ENCODE results near the gene RFC3.
A peak's percentile ranks its signal among the peaks of the same experiment; 100 is the strongest.

DNA sequence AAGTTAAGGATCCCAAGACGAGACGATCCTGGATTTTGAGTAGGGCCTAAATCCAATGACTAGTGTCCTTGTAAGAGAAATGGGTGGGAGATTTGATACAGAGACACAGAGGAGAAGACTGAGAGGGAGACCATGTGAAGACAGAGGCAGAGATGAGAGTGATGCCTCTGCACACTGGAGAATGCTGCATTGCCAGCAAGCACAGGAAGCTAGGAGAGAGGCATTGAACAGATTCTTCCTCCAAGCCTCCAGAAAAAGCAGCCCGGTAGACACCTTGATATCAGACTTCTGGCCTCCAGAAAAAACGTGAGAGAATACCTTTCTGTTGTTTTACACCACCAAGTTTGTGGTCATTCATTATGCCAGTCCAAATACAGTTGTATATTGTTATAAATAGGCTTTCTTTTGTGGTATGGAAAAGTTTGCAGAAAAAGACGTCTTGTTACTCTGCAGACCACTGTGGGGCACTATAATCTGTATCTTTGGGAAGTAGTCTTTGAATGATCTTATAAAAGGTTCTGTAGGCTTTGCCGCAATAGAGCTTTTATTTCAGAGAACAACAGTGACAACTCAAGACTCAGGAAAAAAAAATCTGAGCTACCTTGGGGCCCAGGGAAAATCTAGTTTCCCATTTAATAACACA lies 17.9 kb upstream of the RFC3 start:
- TF ChIP-seq NBN (conservative IDR thresholded peaks at IDR 0.05) (no peak), SRSF9 (IDR thresholded peaks at IDR 0.05; ENCODE audit: borderline replicate concordance, insufficient read depth, low read depth, low read length, poor library complexity, severe bottlenecking) (no peak), MEF2D (CRISPR knock-in tag; IDR thresholded peaks at IDR 0.05) (no peak), KDM3A (CRISPR knock-in tag; IDR thresholded peaks at IDR 0.05; ENCODE audit: low read depth) (no peak), PPARG (CRISPR knock-in tag; conservative IDR thresholded peaks at IDR 0.05) (no peak), ZNF766 (CRISPR knock-in tag; IDR thresholded peaks at IDR 0.05; ENCODE audit: borderline replicate concordance) (no peak), CHD2 (IDR thresholded peaks at IDR 0.05; ENCODE audit: low read depth, low read length) (no peak), POLR2A (IDR thresholded peaks at IDR 0.05; ENCODE audit: insufficient read depth in 1 of 2, low read depth in 2 of 2, low read length in 2 of 2) (no peak)
- TF ChIP-seq, protein P1, sequence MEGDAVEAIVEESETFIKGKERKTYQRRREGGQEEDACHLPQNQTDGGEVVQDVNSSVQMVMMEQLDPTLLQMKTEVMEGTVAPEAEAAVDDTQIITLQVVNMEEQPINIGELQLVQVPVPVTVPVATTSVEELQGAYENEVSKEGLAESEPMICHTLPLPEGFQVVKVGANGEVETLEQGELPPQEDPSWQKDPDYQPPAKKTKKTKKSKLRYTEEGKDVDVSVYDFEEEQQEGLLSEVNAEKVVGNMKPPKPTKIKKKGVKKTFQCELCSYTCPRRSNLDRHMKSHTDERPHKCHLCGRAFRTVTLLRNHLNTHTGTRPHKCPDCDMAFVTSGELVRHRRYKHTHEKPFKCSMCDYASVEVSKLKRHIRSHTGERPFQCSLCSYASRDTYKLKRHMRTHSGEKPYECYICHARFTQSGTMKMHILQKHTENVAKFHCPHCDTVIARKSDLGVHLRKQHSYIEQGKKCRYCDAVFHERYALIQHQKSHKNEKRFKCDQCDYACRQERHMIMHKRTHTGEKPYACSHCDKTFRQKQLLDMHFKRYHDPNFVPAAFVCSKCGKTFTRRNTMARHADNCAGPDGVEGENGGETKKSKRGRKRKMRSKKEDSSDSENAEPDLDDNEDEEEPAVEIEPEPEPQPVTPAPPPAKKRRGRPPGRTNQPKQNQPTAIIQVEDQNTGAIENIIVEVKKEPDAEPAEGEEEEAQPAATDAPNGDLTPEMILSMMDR (CRISPR knock-in tag; IDR thresholded peaks at IDR 0.05), result peak; percentile 64
- TF ChIP-seq, protein P2, sequence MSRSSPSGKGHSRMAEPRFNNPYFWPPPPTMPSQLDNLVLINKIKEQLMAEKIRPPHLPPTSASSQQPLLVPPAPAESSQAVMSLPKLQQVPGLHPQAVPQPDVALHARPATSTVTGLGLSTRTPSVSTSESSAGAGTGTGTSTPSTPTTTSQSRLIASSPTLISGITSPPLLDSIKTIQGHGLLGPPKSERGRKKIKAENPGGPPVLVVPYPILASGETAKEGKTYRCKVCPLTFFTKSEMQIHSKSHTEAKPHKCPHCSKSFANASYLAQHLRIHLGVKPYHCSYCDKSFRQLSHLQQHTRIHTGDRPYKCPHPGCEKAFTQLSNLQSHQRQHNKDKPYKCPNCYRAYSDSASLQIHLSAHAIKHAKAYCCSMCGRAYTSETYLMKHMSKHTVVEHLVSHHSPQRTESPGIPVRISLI (CRISPR knock-in tag; IDR thresholded peaks at IDR 0.05; ENCODE audit: borderline replicate concordance), result no peak
